Activated T-helper 17 cell treated with anti-CD3 and anti-CD28 coated beads, Interleukin-2, amount 50 U/mL, for 72 hours (primary cell): Measurements from ENCODE around the gene SLC22A23. TPM values are rescaled to one million over a fixed set of nuclear protein-coding genes. Genes with fewer than 3 reads are reported as not detected.

Source experiments
- ATAC-seq: fragments of 150-1000 bp; cut with Tn5 transposase; replicated peaks from 2 replicates; pipeline ENCODE4 v1.10.0; 2021; ENCODE audit warnings: mild to moderate bottlenecking, moderate library complexity
- H3K27ac Mint-ChIP-seq: one replicate; pipeline ENCODE4 v1.8.0; 2022; ENCODE audit warnings: mixed read lengths
- H3K27me3 Mint-ChIP-seq: one replicate; pipeline ENCODE4 v1.8.0; 2022; ENCODE audit warnings: mixed read lengths
- H3K36me3 Mint-ChIP-seq: one replicate; pipeline ENCODE4 v1.8.0; 2022; ENCODE audit warnings: low read depth, mild to moderate bottlenecking, mixed read lengths
- H3K4me1 Mint-ChIP-seq: one replicate; pipeline ENCODE4 v1.8.0; 2022; ENCODE audit warnings: mixed read lengths
- H3K4me3 Mint-ChIP-seq: one replicate; pipeline ENCODE4 v1.8.0; 2022; ENCODE audit warnings: mild to moderate bottlenecking, mixed read lengths
- H3K9me3 Mint-ChIP-seq: one replicate; pipeline ENCODE4 v1.8.0; 2022; ENCODE audit warnings: mixed read lengths
- total RNA-seq, 2 donors: library from RNA; stranded (reverse); gene quantifications; one replicate each; pipeline ENCODE4 v1.2.3, GENCODE V29; 2022

The SLC22A23 gene
- total RNA-seq, 2 donors from 2014 or later: 0.13 to 0.45 TPM

DNA sequence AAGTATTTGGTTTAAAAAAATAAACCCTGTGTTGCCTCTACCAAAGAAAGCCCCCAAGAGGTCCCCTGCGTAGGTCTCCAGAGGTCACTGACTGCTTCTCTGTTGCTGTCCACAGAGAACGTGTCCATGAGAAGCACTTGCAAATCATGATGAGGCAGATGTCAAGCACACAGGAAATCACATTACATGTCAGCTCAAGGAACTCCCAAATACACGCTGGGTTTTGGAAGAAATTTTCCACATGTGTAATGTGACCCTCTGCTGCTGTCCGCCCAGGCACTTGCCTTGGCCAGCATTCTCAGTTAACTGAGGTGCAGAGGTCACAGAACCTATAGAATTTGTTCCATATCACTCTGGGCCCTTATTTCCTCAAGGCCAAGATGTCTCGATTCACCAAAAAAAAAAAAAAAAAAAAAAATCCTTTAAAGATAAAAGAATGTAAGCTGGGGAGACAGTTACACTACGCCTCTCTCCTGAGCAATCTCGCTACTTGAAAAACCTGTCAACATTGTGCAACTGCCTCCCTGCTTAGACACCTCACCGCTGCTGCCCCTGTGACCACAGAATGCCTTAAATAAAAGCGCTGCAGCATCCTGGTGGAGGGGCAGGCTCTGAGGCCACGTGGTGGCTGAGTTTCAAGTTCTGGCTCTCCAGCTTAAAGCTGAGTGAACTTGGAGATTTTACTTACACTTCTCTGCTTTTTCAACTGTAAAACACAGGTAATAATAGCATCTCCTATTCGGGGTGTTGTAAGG lies 42.3 kb downstream of the SLC22A23 start:
- Mint-ChIP-seq H3K4me3 (no peak overlapping the region), H3K36me3 (no peaks in the 10 kb centered on the region), H3K9me3 (no peaks in the 10 kb centered on the region), H3K4me1 (peaks cover 4% of the 10 kb centered on the region), H3K27me3 (peaks cover 3% of the 10 kb centered on the region), H3K27ac (no peak overlapping the region)
- peak; percentile 31 for ATAC-seq

DNA sequence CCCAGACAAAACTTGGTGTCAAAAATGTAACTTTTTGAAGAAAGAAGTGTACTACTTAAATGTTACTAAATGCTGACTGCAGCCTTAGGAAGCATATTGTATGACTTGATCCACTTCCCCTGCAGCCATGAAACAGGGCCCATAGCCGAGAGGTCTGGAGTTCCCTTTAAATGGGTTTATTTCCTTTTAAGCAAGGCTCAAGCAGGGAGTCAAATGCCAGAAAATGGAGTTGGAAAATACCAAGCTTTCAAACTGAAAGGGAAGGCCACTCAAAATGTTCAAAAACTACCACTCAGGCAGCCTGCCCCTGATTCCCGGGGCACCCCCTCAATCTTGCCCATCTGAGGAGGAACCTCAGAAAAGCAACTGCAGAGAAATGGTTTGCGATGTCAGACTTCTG lies 43.3 kb downstream of the SLC22A23 start:
- Mint-ChIP-seq H3K9me3 (no peaks in the 10 kb centered on the region), H3K27ac (no peak overlapping the region), H3K4me3 (no peak overlapping the region), H3K4me1 (peaks cover 4% of the 10 kb centered on the region), H3K36me3 (no peaks in the 10 kb centered on the region), H3K27me3 (no peaks in the 10 kb centered on the region)
- no peak for ATAC-seq

GRCh38 chr6:3412779-3413500 lies 43.9 kb downstream of the SLC22A23 start:
- no peak for ATAC-seq
- no peaks in the 10 kb centered on the region for H3K36me3 Mint-ChIP-seq
- H3K27me3 Mint-ChIP-seq: no peaks in the 10 kb centered on the region
- no peak overlapping the region for H3K4me3 Mint-ChIP-seq
- peaks cover 4% of the 10 kb centered on the region for H3K4me1 Mint-ChIP-seq
- H3K9me3 Mint-ChIP-seq: no peaks in the 10 kb centered on the region
- no peak overlapping the region for H3K27ac Mint-ChIP-seq

DNA sequence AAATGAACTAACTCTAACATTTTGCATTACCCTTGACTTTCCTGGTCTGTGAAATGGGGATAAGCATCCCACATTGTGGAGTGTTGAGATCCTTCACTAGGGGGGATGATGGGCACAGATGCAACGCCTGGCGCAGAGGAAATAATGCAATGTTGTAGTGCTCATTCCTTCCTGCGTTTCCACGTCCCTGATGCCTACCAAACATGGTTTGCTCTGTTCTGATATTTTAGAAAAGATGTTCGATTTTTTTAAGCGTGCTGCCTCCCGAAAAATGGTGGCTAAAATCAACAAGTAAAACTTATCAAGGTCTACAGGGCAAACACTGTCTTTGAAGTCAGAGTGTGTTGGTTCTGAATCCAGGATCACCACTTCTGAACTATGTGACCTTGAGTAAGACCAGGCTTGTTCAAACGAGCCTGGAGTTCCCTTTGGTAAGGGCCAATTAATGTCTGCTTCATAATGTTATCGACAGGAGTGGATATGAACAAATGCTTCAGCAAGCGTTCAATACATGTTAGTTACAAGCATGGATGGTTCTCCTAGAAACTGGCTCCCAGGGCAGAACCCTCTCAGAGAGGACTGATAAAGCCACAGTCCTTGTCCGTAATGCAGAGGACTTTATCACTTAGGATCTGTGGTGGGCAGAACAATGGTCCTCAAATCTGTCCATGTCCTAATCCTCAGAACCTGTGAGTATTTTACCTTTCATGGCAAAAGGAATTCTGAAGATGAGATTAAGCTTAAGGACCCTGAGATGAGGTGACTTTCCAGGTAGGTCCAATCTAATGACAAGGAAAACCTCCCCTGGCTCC lies 44.7 kb downstream of the SLC22A23 start:
- Mint-ChIP-seq H3K4me3 (no peak overlapping the region), H3K36me3 (no peaks in the 10 kb centered on the region), H3K4me1 (peaks cover 4% of the 10 kb centered on the region), H3K9me3 (no peaks in the 10 kb centered on the region), H3K27me3 (no peaks in the 10 kb centered on the region), H3K27ac (no peak overlapping the region)
- ATAC-seq: no peak

- H3K27me3 Mint-ChIP-seq: no peaks in the 10 kb centered on the region
- H3K9me3 Mint-ChIP-seq: no peaks in the 10 kb centered on the region
- H3K4me3 Mint-ChIP-seq: no peak overlapping the region
- H3K36me3 Mint-ChIP-seq: no peaks in the 10 kb centered on the region
- peak; percentile 34 for ATAC-seq
- H3K27ac Mint-ChIP-seq: no peak overlapping the region
- peaks cover 4% of the 10 kb centered on the region for H3K4me1 Mint-ChIP-seq
Observed at GRCh38 chr6:3410385-3411360, 46.2 kb downstream of the SLC22A23 start.

DNA sequence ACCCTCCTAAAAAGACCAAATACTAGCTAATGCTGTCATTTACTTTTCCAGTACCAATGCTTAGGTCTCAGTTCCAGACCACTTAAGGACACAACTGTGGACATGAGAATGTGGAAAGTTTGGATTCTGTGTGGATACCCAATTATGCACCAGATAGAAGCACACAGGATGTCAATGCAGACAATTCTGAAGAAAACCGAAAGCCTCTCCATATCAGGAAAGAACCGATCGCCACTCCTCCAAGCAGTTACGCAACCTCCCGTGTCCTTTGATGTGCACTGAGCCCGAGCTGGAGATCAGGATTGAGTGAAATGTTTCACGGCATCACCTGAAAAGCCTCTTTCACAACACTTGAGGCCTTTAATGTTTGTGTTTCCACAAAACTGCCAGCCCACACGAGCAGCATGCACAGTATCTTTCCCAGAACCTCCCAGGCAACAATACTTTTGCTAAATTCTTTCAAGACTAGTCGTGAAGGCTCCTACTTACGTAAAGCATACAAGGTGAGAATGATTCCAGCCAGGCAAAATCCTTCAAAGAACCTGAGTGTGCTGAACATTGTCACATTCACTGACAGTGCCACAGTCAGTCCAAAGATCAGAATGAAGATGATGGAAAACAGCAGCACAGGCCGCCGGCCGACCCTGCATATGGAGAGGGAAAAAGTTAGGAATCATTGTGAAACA lies 47.0 kb downstream of the SLC22A23 start:
- Mint-ChIP-seq H3K27me3 (no peaks in the 10 kb centered on the region), H3K27ac (no peak overlapping the region), H3K4me1 (peaks cover 4% of the 10 kb centered on the region), H3K9me3 (no peaks in the 10 kb centered on the region), H3K4me3 (no peak overlapping the region), H3K36me3 (no peaks in the 10 kb centered on the region)
- no peak for ATAC-seq

GRCh38 chr6:3408665-3409064 lies 48.2 kb downstream of the SLC22A23 start:
- no peak for ATAC-seq
- no peaks in the 10 kb centered on the region for H3K36me3 Mint-ChIP-seq
- H3K27ac Mint-ChIP-seq: no peak overlapping the region

DNA sequence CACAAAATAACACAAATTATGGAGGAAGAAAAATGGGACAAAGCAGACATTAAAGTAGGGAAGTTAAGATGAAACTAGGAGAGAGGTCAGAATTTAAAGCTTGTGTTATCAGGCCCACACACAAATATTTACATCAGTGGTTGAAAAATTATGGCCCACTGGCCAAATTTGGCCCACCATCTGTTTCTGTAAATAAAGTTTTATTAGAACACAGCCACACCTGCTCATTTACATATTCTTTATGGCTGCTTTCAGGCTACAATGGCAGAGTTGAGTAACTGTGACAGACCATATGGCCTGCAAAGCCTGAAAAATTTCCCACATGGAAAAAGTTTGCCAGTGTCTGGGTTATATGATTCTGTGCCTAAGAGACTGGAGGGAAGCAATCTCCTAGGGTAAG lies 49.0 kb downstream of the SLC22A23 start:
- ATAC-seq: no peak
- no peaks in the 10 kb centered on the region for H3K27me3 Mint-ChIP-seq
- H3K9me3 Mint-ChIP-seq: no peaks in the 10 kb centered on the region
- H3K4me1 Mint-ChIP-seq: peaks cover 4% of the 10 kb centered on the region
- H3K27ac Mint-ChIP-seq: no peak overlapping the region
- H3K4me3 Mint-ChIP-seq: no peak overlapping the region
- no peaks in the 10 kb centered on the region for H3K36me3 Mint-ChIP-seq

More at GRCh38 chr6:3408665-3409064, 48.2 kb downstream of the SLC22A23 start:
- peaks cover 4% of the 10 kb centered on the region for H3K4me1 Mint-ChIP-seq
- no peak overlapping the region for H3K4me3 Mint-ChIP-seq
- no peaks in the 10 kb centered on the region for H3K27me3 Mint-ChIP-seq
- no peaks in the 10 kb centered on the region for H3K9me3 Mint-ChIP-seq

DNA sequence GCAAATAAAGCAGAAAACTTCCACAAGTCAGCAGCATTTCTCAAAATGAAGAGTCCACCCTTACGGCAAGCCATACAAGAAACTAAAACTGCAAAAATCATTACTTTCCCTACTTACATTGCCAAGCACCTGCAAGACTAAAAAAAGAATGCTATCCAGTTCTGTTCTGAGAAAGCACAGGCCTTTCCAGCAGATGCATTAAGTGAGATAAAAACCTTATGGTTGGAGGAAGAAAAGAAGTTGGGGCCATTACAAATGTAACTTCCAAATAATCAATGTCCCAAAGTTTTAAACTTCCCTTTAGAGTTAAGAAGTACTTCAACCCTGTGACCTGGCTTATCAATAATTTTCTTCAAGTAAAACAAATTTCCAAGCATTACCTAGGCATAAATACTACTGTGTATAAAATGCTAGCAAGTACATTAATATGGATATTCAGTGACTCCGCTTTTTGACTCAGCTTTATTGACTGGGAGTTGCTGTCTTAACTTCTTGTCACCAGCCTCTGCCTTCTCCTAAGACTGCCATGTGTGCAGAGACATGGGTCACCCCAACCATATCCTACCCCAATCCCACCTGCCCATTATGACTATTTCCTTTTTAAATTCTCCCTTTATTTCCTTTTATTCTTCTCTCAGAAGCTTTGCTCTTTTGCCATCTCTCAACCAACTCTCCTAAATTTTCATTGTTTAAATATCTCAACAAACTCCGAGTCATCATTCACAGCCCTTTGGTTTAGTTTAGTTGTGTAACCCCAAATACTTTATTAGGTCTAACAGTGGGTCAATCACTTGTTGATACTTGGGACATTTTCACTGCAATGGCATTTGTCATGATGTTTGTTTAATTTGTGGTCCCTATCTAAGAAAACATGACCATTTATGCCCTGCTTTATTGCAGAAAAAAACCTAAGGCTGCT lies 49.7 kb downstream of the SLC22A23 start:
- no peak for ATAC-seq

DNA sequence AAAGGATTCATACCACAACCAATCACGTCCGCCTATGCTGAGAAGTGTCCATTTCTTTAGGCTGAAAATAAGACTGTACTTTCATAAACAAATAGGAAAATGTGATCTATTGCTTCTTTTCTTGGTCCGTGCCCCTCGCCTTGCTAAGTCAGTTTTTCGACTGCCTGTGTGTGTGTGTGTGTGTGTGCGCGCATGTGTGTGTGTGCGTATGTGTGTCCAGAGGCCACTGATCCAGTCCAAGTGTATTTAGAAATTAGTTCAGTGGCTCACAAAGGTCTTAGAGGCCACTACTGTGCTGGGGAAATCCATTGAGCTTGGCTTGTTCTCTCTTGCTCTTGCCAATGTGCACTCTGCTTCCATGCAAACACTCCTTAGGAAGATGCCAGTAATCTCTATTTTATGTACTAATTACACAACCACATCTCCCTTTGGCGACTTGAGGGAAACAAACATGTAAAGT lies 50.5 kb downstream of the SLC22A23 start:
- no peak for ATAC-seq
- Mint-ChIP-seq H3K9me3 (no peaks in the 10 kb centered on the region), H3K27ac (no peak overlapping the region), H3K4me1 (peaks cover 4% of the 10 kb centered on the region), H3K4me3 (no peak overlapping the region), H3K27me3 (no peaks in the 10 kb centered on the region), H3K36me3 (no peaks in the 10 kb centered on the region)

More for the DNA sequence above, 49.7 kb downstream of the SLC22A23 start:
- H3K36me3 Mint-ChIP-seq: no peaks in the 10 kb centered on the region
- H3K9me3 Mint-ChIP-seq: no peaks in the 10 kb centered on the region
- H3K27me3 Mint-ChIP-seq: no peaks in the 10 kb centered on the region
- no peak overlapping the region for H3K4me3 Mint-ChIP-seq
- no peak overlapping the region for H3K27ac Mint-ChIP-seq
- H3K4me1 Mint-ChIP-seq: peaks cover 4% of the 10 kb centered on the region

DNA sequence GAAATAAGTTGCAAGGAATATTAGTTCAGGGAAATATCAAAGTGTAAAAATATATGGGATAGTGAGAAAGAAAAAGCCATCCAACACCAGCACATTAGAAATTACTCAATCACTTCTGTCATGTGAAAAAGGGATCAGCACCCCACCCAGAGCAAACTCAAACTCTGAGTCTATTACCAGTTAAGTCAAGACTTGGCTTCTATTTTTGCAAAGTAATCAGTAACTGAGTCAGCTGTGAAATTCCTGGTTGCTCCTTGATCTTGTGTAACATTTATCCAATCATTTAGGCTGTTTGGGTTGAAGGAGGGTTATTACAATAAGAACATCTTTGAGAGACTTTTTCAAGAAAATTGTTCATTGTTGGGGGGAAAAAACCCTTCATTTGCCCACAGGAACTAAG lies 51.2 kb downstream of the SLC22A23 start:
- no peak overlapping the region for H3K27ac Mint-ChIP-seq
- no peaks in the 10 kb centered on the region for H3K4me1 Mint-ChIP-seq
- no peaks in the 10 kb centered on the region for H3K27me3 Mint-ChIP-seq
- ATAC-seq: no peak
- no peak overlapping the region for H3K4me3 Mint-ChIP-seq
- H3K9me3 Mint-ChIP-seq: no peaks in the 10 kb centered on the region
- H3K36me3 Mint-ChIP-seq: no peaks in the 10 kb centered on the region

DNA sequence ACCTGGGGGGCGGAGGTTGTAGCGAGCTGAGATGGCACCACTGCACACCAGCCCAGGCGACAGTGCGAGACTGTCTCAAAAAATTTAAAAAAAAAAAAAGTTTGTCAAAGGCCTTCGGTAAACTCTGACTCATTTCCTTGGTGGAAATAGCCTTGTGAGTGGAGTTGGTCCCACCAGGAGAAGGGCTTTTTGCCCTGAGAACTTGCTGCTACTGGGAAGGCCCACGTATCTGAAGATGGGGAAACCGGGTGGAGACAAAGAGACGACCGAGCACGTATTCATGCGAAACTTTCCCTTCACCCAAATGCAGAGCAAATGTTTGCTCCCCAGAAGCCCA lies 51.7 kb downstream of the SLC22A23 start:
- Mint-ChIP-seq H3K36me3 (no peaks in the 10 kb centered on the region), H3K4me1 (no peaks in the 10 kb centered on the region), H3K4me3 (no peak overlapping the region), H3K27ac (no peak overlapping the region), H3K27me3 (no peaks in the 10 kb centered on the region), H3K9me3 (no peaks in the 10 kb centered on the region)
- no peak for ATAC-seq
